WTC11 (cell line): ENCODE data around the gene CGB5. TPM values are rescaled to one million over a fixed set of nuclear protein-coding genes. Genes with fewer than 3 reads are reported as not detected.
A peak's percentile ranks its signal among the peaks of the same experiment; 100 is the strongest.

Source experiments
- ATAC-seq: fragments of 200-7000 bp; cut with Tn5 transposase; 2 replicates; pipeline ENCODE4 v1.10.0; 2021; ENCODE audit warnings: mild to moderate bottlenecking, moderate library complexity
- CTCF ChIA-PET: fragments of 300-600 bp; sonication (Branson Sonifier 250); formaldehyde crosslinking; loops from one replicate; lab custom pipeline; 2021; ENCODE audit warnings: antibody characterized with exemption; lab: Charles Lee
- POLR2A ChIA-PET: fragments of 350-600 bp; sonication (Branson Sonifier 250); formaldehyde crosslinking; loops from one replicate; lab custom pipeline; 2021; ENCODE audit warnings: antibody characterized with exemption; lab: Charles Lee
- DNase-seq: peaks from one replicate; pipeline ENCODE4 v3.0.0; 2021; ENCODE audit warnings: low spot score
- H3K27ac Mint-ChIP-seq: 2 replicates; pipeline ENCODE4 v1.8.0; 2021; ENCODE audit warnings: mixed read lengths
- H3K27me3 Mint-ChIP-seq: 2 replicates; pipeline ENCODE4 v1.8.0; 2021; ENCODE audit warnings: low read depth, mild to moderate bottlenecking, moderate library complexity, mixed read lengths
- H3K36me3 Mint-ChIP-seq: 2 replicates; pipeline ENCODE4 v1.8.0; 2021; ENCODE audit warnings: mixed read lengths
- H3K4me1 Mint-ChIP-seq: 2 replicates; pipeline ENCODE4 v1.8.0; 2022; ENCODE audit warnings: mixed read lengths
- H3K4me3 Mint-ChIP-seq: 2 replicates; pipeline ENCODE4 v1.8.0; 2021; ENCODE audit warnings: mild to moderate bottlenecking, moderate library complexity, mixed read lengths
- H3K9me3 Mint-ChIP-seq: 2 replicates; pipeline ENCODE4 v1.8.0; 2021; ENCODE audit warnings: mixed read lengths
- IRF2 ChIP-seq: sonication (generic); formaldehyde crosslinking; IDR thresholded peaks from 2 replicates; pipeline ENCODE4 v1.8.0; 2022; ENCODE audit warnings: low read depth, missing genetic modification reagents, borderline replicate concordance
- KAT7 ChIP-seq: sonication (generic); formaldehyde crosslinking; IDR thresholded peaks from 2 replicates; pipeline ENCODE4 v1.8.1; 2023; ENCODE audit warnings: missing genetic modification reagents, mild to moderate bottlenecking, borderline replicate concordance
- NFYB ChIP-seq: sonication (generic); formaldehyde crosslinking; conservative IDR thresholded peaks from 2 replicates; pipeline ENCODE4 v1.8.0; 2022; ENCODE audit warnings: low read depth, missing genetic modification reagents
- OVOL2 ChIP-seq: fragments of 250-450 bp; sonication (Bioruptor Pico); IDR thresholded peaks from 2 replicates; pipeline ENCODE4 v1.9.0; 2021; ENCODE audit warnings: mild to moderate bottlenecking, borderline replicate concordance
- RELA ChIP-seq: sonication (generic); formaldehyde crosslinking; IDR thresholded peaks from 2 replicates; pipeline ENCODE4 v1.8.1; 2022; ENCODE audit warnings: missing genetic modification reagents, mild to moderate bottlenecking, borderline replicate concordance
- SMAD4 ChIP-seq: sonication (generic); formaldehyde crosslinking; IDR thresholded peaks from 2 replicates; pipeline ENCODE4 v1.8.0; 2022; ENCODE audit warnings: mild to moderate bottlenecking, missing genetic modification reagents
- TEAD4 ChIP-seq: sonication (generic); formaldehyde crosslinking; IDR thresholded peaks from 2 replicates; pipeline ENCODE4 v1.8.0; 2022; ENCODE audit warnings: mild to moderate bottlenecking, missing genetic modification reagents
- TP53 ChIP-seq: sonication (generic); formaldehyde crosslinking; IDR thresholded peaks from 2 replicates; pipeline ENCODE4 v1.8.1; 2023; ENCODE audit warnings: mild to moderate bottlenecking, missing genetic modification reagents
- ZBTB21 ChIP-seq: sonication (generic); formaldehyde crosslinking; IDR thresholded peaks from 2 replicates; pipeline ENCODE4 v1.8.1; 2023; ENCODE audit warnings: mild to moderate bottlenecking, missing genetic modification reagents, borderline replicate concordance
- ZNF396 ChIP-seq: fragments of 250-450 bp; sonication (Bioruptor Pico); IDR thresholded peaks from 2 replicates; pipeline ENCODE4 v1.8.0; 2021; ENCODE audit warnings: mild to moderate bottlenecking, moderate library complexity, borderline replicate concordance
- ZNF671 ChIP-seq: fragments of 250-450 bp; sonication (Bioruptor Pico); IDR thresholded peaks from 2 replicates; pipeline ENCODE4 v1.8.0; 2021; ENCODE audit warnings: mild to moderate bottlenecking
- total RNA-seq: library from RNA; stranded (reverse); gene quantifications from 3 replicates; pipeline ENCODE4 v1.2.3, GENCODE V29; 2021
- TF ChIP-seq, protein P1 (sequence below): sonication (generic); formaldehyde crosslinking; IDR thresholded peaks from 2 replicates; pipeline ENCODE4 v1.8.1; 2023; ENCODE audit warnings: mild to moderate bottlenecking, missing genetic modification reagents, borderline replicate concordance
- TF ChIP-seq, protein P2 (sequence below): fragments of 250-450 bp; sonication (Bioruptor Pico); IDR thresholded peaks from 2 replicates; pipeline ENCODE4 v1.9.0; 2021; ENCODE audit warnings: mild to moderate bottlenecking
- TF ChIP-seq, protein P3 (sequence below): sonication (generic); formaldehyde crosslinking; IDR thresholded peaks from 2 replicates; pipeline ENCODE4 v1.8.0; 2023; ENCODE audit warnings: mild to moderate bottlenecking, missing genetic modification reagents
- TF ChIP-seq, protein P4 (sequence below): sonication (generic); formaldehyde crosslinking; IDR thresholded peaks from 2 replicates; pipeline ENCODE4 v1.8.0; 2023; ENCODE audit warnings: missing genetic modification reagents, mild to moderate bottlenecking, borderline replicate concordance
- TF ChIP-seq, protein P5 (sequence below): fragments of 250-450 bp; sonication (Bioruptor Pico); IDR thresholded peaks from 2 replicates; pipeline ENCODE4 v1.8.0; 2021; ENCODE audit warnings: mild to moderate bottlenecking
- TF ChIP-seq, protein P6 (sequence below): sonication (generic); formaldehyde crosslinking; IDR thresholded peaks from 2 replicates; pipeline ENCODE4 v1.8.1; 2022; ENCODE audit warnings: mild to moderate bottlenecking, moderate library complexity, missing genetic modification reagents

CGB5 gene
- total RNA-seq, 1 experiment from 2014 or later: 0.35 TPM

DNA sequence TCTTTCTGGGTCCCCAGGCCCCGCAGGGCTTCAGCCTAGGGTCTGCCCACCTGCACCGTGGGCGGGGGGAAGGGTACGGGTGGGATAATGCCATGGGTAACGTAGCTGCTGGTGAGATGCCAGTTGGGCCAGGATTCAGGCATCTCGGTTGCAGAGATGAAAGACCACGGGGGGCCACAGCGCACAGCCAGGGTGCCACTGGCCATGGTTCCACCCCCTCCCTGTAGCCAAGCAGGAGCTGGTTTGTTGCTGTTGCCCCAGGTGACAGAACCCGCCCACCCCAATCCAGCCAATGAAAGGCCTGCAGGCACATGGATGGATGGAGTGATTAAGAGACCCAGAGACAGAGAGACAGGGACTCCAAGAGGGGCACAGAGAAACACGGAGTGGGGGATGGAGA, 14.9 kb downstream of the CGB5 start:
- Mint-ChIP-seq H3K27me3 (peaks cover 84% of the 10 kb centered on the region), H3K36me3 (no peaks in the 10 kb centered on the region), H3K27ac (no peak overlapping the region), H3K9me3 (no peaks in the 10 kb centered on the region)
- CTCF ChIA-PET: interaction anchor here (0.9 to 3.5 kb wide), 6 partner anchors 27 to 155 kb away, joined by 3 to 29 read pairs (median 12); partner anchors contain the start of genes CGB2, GYS1 and RUVBL2
- TF ChIP-seq KAT7 (CRISPR knock-in tag) (no peak), NFYB (CRISPR knock-in tag) (peak; percentile 54), ZBTB21 (CRISPR knock-in tag) (no peak)
- TF ChIP-seq, protein P1, sequence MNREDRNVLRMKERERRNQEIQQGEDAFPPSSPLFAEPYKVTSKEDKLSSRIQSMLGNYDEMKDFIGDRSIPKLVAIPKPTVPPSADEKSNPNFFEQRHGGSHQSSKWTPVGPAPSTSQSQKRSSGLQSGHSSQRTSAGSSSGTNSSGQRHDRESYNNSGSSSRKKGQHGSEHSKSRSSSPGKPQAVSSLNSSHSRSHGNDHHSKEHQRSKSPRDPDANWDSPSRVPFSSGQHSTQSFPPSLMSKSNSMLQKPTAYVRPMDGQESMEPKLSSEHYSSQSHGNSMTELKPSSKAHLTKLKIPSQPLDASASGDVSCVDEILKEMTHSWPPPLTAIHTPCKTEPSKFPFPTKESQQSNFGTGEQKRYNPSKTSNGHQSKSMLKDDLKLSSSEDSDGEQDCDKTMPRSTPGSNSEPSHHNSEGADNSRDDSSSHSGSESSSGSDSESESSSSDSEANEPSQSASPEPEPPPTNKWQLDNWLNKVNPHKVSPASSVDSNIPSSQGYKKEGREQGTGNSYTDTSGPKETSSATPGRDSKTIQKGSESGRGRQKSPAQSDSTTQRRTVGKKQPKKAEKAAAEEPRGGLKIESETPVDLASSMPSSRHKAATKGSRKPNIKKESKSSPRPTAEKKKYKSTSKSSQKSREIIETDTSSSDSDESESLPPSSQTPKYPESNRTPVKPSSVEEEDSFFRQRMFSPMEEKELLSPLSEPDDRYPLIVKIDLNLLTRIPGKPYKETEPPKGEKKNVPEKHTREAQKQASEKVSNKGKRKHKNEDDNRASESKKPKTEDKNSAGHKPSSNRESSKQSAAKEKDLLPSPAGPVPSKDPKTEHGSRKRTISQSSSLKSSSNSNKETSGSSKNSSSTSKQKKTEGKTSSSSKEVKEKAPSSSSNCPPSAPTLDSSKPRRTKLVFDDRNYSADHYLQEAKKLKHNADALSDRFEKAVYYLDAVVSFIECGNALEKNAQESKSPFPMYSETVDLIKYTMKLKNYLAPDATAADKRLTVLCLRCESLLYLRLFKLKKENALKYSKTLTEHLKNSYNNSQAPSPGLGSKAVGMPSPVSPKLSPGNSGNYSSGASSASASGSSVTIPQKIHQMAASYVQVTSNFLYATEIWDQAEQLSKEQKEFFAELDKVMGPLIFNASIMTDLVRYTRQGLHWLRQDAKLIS (CRISPR knock-in tag): no peak
- TF ChIP-seq, all 79 proteins: peak for 1
- peaks cover 18% of the 10 kb centered on the region for H3K4me1 Mint-ChIP-seq
- peak overlapping the region; percentile 71 for H3K4me3 Mint-ChIP-seq
- POLR2A ChIA-PET: no interaction called here
- DNase-seq: peak; percentile 52
- no peak; the same call in 1 of the 2 replicates for ATAC-seq

DNA sequence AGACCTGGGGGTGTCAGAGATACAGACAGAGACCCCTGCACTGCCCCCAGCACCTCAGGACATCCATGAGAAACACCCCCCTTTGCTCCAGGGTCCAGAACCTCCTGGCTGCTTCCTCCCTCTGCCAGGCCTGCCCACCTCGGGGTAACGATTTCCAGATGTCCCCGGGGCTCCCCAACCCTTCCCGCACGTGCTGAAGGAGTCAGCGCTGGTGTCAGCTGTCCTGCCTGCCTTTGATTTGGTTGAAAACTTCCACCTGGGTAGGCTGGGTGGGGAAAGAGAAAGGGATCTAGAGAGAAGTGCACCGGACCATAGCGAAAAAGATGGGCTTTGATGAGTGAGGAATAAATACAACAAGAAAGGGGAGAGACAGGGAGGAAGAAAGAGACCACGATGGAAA, 15.4 kb downstream of the CGB5 start:
- Mint-ChIP-seq H3K27ac (no peak overlapping the region), H3K4me1 (peaks cover 23% of the 10 kb centered on the region), H3K36me3 (no peaks in the 10 kb centered on the region)
- ATAC-seq (no peak), DNase-seq (no peak)
- no peak for TF ChIP-seq RELA (CRISPR knock-in tag)
- TF ChIP-seq, protein P2, sequence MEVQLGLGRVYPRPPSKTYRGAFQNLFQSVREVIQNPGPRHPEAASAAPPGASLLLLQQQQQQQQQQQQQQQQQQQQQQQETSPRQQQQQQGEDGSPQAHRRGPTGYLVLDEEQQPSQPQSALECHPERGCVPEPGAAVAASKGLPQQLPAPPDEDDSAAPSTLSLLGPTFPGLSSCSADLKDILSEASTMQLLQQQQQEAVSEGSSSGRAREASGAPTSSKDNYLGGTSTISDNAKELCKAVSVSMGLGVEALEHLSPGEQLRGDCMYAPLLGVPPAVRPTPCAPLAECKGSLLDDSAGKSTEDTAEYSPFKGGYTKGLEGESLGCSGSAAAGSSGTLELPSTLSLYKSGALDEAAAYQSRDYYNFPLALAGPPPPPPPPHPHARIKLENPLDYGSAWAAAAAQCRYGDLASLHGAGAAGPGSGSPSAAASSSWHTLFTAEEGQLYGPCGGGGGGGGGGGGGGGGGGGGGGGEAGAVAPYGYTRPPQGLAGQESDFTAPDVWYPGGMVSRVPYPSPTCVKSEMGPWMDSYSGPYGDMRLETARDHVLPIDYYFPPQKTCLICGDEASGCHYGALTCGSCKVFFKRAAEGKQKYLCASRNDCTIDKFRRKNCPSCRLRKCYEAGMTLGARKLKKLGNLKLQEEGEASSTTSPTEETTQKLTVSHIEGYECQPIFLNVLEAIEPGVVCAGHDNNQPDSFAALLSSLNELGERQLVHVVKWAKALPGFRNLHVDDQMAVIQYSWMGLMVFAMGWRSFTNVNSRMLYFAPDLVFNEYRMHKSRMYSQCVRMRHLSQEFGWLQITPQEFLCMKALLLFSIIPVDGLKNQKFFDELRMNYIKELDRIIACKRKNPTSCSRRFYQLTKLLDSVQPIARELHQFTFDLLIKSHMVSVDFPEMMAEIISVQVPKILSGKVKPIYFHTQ (CRISPR knock-in tag): no peak
- TF ChIP-seq ZNF671 (CRISPR knock-in tag): no peak
- TF ChIP-seq, protein P3, sequence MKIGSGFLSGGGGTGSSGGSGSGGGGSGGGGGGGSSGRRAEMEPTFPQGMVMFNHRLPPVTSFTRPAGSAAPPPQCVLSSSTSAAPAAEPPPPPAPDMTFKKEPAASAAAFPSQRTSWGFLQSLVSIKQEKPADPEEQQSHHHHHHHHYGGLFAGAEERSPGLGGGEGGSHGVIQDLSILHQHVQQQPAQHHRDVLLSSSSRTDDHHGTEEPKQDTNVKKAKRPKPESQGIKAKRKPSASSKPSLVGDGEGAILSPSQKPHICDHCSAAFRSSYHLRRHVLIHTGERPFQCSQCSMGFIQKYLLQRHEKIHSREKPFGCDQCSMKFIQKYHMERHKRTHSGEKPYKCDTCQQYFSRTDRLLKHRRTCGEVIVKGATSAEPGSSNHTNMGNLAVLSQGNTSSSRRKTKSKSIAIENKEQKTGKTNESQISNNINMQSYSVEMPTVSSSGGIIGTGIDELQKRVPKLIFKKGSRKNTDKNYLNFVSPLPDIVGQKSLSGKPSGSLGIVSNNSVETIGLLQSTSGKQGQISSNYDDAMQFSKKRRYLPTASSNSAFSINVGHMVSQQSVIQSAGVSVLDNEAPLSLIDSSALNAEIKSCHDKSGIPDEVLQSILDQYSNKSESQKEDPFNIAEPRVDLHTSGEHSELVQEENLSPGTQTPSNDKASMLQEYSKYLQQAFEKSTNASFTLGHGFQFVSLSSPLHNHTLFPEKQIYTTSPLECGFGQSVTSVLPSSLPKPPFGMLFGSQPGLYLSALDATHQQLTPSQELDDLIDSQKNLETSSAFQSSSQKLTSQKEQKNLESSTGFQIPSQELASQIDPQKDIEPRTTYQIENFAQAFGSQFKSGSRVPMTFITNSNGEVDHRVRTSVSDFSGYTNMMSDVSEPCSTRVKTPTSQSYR (CRISPR knock-in tag): no peak
- no peak for TF ChIP-seq IRF2 (CRISPR knock-in tag)
- no peak for TF ChIP-seq TP53 (CRISPR knock-in tag)
- TF ChIP-seq, protein P4, sequence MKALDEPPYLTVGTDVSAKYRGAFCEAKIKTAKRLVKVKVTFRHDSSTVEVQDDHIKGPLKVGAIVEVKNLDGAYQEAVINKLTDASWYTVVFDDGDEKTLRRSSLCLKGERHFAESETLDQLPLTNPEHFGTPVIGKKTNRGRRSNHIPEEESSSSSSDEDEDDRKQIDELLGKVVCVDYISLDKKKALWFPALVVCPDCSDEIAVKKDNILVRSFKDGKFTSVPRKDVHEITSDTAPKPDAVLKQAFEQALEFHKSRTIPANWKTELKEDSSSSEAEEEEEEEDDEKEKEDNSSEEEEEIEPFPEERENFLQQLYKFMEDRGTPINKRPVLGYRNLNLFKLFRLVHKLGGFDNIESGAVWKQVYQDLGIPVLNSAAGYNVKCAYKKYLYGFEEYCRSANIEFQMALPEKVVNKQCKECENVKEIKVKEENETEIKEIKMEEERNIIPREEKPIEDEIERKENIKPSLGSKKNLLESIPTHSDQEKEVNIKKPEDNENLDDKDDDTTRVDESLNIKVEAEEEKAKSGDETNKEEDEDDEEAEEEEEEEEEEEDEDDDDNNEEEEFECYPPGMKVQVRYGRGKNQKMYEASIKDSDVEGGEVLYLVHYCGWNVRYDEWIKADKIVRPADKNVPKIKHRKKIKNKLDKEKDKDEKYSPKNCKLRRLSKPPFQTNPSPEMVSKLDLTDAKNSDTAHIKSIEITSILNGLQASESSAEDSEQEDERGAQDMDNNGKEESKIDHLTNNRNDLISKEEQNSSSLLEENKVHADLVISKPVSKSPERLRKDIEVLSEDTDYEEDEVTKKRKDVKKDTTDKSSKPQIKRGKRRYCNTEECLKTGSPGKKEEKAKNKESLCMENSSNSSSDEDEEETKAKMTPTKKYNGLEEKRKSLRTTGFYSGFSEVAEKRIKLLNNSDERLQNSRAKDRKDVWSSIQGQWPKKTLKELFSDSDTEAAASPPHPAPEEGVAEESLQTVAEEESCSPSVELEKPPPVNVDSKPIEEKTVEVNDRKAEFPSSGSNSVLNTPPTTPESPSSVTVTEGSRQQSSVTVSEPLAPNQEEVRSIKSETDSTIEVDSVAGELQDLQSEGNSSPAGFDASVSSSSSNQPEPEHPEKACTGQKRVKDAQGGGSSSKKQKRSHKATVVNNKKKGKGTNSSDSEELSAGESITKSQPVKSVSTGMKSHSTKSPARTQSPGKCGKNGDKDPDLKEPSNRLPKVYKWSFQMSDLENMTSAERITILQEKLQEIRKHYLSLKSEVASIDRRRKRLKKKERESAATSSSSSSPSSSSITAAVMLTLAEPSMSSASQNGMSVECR (CRISPR knock-in tag): no peak
- TF ChIP-seq SMAD4: no peak
- TF ChIP-seq, protein P5, sequence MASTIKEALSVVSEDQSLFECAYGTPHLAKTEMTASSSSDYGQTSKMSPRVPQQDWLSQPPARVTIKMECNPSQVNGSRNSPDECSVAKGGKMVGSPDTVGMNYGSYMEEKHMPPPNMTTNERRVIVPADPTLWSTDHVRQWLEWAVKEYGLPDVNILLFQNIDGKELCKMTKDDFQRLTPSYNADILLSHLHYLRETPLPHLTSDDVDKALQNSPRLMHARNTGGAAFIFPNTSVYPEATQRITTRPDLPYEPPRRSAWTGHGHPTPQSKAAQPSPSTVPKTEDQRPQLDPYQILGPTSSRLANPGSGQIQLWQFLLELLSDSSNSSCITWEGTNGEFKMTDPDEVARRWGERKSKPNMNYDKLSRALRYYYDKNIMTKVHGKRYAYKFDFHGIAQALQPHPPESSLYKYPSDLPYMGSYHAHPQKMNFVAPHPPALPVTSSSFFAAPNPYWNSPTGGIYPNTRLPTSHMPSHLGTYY (CRISPR knock-in tag): no peak
- TF ChIP-seq, protein P6, sequence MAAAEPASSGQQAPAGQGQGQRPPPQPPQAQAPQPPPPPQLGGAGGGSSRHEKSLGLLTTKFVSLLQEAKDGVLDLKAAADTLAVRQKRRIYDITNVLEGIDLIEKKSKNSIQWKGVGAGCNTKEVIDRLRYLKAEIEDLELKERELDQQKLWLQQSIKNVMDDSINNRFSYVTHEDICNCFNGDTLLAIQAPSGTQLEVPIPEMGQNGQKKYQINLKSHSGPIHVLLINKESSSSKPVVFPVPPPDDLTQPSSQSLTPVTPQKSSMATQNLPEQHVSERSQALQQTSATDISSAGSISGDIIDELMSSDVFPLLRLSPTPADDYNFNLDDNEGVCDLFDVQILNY: no peak
- TF ChIP-seq TEAD4 (CRISPR knock-in tag): no peak
- TF ChIP-seq OVOL2: no peak
- no peak for TF ChIP-seq ZNF396 (CRISPR knock-in tag)
- TF ChIP-seq, all 79 proteins: peak for 0
- Mint-ChIP-seq H3K9me3 (no peaks in the 10 kb centered on the region), H3K27me3 (peaks cover 83% of the 10 kb centered on the region), H3K4me3 (no peak overlapping the region)
- ChIA-PET CTCF (interaction anchor here (1.2 to 1.9 kb wide), 3 partner anchors 27 to 155 kb away, joined by 3 to 23 read pairs (median 3); partner anchors contain the start of genes CGB2, GYS1 and RUVBL2), POLR2A (no interaction called here)
